ENCODE results near the gene FMN1.

FMN1 gene

GRCh38 chr15:32828507-32829186 is 365.9 kb downstream of the FMN1 start:
- no peak for DNase-seq (ENCODE audit: low read depth)

- DNase-seq (ENCODE audit: low read depth): no peak
These were observed 367.8 kb downstream of the FMN1 start for GRCh38 chr15:32826685-32827084.

- no peak for DNase-seq (ENCODE audit: low read depth)
These were observed 369.3 kb downstream of the FMN1 start for GRCh38 chr15:32825219-32825618.

GRCh38 chr15:32824777-32825176 is 369.7 kb downstream of the FMN1 start:
- DNase-seq (ENCODE audit: low read depth): no peak

- no peak for DNase-seq (ENCODE audit: low read depth)
These were observed 370.8 kb downstream of the FMN1 start for GRCh38 chr15:32823750-32824149.

GRCh38 chr15:32822739-32823138 is 371.8 kb downstream of the FMN1 start:
- DNase-seq (ENCODE audit: low read depth): no peak

GRCh38 chr15:32819448-32819847 is 375.1 kb downstream of the FMN1 start:
- DNase-seq (ENCODE audit: low read depth): no peak

- DNase-seq (ENCODE audit: low read depth): no peak
These were observed 375.6 kb downstream of the FMN1 start for GRCh38 chr15:32818758-32819447.

- DNase-seq (ENCODE audit: low read depth): no peak
These were observed 376.9 kb downstream of the FMN1 start for GRCh38 chr15:32817577-32817976.

GRCh38 chr15:32807331-32807730 is 387.2 kb downstream of the FMN1 start:
- no peak for DNase-seq (ENCODE audit: low read depth)

- no peak for DNase-seq (ENCODE audit: low read depth)
These were observed 390.9 kb downstream of the FMN1 start for GRCh38 chr15:32803631-32804030.

- DNase-seq (ENCODE audit: low read depth): no peak
These were observed 392.1 kb downstream of the FMN1 start for GRCh38 chr15:32802286-32802936.

- DNase-seq (ENCODE audit: low read depth): no peak
These were observed 394.5 kb downstream of the FMN1 start for GRCh38 chr15:32799936-32800535.

- DNase-seq (ENCODE audit: low read depth): no peak
These were observed 397.7 kb downstream of the FMN1 start for GRCh38 chr15:32796856-32797255.

- no peak for DNase-seq (ENCODE audit: low read depth)
These were observed 399.5 kb downstream of the FMN1 start for GRCh38 chr15:32794973-32795372.

- no peak for DNase-seq (ENCODE audit: low read depth)
These were observed 402.1 kb downstream of the FMN1 start for GRCh38 chr15:32792436-32792835.

- DNase-seq (ENCODE audit: low read depth): no peak
These were observed 404.0 kb downstream of the FMN1 start for GRCh38 chr15:32790352-32790999.

GRCh38 chr15:32787949-32788348 is 406.6 kb downstream of the FMN1 start:
- no peak for DNase-seq (ENCODE audit: low read depth)

GRCh38 chr15:32786906-32787305 is 407.6 kb downstream of the FMN1 start:
- DNase-seq (ENCODE audit: low read depth): no peak

GRCh38 chr15:32784581-32784980 is 409.9 kb downstream of the FMN1 start:
- no peak for DNase-seq (ENCODE audit: low read depth)

GRCh38 chr15:32781781-32782180 is 412.7 kb downstream of the FMN1 start:
- DNase-seq (ENCODE audit: low read depth): no peak

GRCh38 chr15:32778391-32779176 is 415.9 kb downstream of the FMN1 start:
- DNase-seq (ENCODE audit: low read depth): no peak

All from T-helper 22 cell (primary cell).